ENCODE measurements around the gene BBS12.

GRCh38 chr4:122781486-122781885 is 49.0 kb downstream of the BBS12 start:
- TF ChIP-seq CTCF (conservative IDR thresholded peaks at IDR 0.05) (no peak), EZH2 (IDR thresholded peaks at IDR 0.05; ENCODE audit: low read depth) (no peak)
